Measurements from ENCODE around the gene CCDC33. TPM values are rescaled to one million over a fixed set of nuclear protein-coding genes. Genes with fewer than 3 reads are reported as not detected.

CCDC33 gene
- total RNA-seq, 4 donors from 2014 or later: not detected

GRCh38 chr15:74291101-74292071 lies 55.3 kb downstream of the CCDC33 start:
- no peak overlapping the region for H3K4me3 ChIP-seq
- WGBS, 2 donors: 9 to 12% methylated on average over 20 of the region's 20 CpGs
- H3K4me1 ChIP-seq: peaks cover 0 to 3% (median 0%) of the 10 kb centered on the region in 4 donors
- H3K36me3 ChIP-seq: no peaks in the 10 kb centered on the region
- H3K27ac ChIP-seq: no peak overlapping the region
- DNase-seq (ENCODE audit: low spot score in 2 of 2): peak; percentile 58 to 73
- no peak for TF ChIP-seq EP300 (IDR thresholded peaks at IDR 0.05)
- TF ChIP-seq, protein P1, sequence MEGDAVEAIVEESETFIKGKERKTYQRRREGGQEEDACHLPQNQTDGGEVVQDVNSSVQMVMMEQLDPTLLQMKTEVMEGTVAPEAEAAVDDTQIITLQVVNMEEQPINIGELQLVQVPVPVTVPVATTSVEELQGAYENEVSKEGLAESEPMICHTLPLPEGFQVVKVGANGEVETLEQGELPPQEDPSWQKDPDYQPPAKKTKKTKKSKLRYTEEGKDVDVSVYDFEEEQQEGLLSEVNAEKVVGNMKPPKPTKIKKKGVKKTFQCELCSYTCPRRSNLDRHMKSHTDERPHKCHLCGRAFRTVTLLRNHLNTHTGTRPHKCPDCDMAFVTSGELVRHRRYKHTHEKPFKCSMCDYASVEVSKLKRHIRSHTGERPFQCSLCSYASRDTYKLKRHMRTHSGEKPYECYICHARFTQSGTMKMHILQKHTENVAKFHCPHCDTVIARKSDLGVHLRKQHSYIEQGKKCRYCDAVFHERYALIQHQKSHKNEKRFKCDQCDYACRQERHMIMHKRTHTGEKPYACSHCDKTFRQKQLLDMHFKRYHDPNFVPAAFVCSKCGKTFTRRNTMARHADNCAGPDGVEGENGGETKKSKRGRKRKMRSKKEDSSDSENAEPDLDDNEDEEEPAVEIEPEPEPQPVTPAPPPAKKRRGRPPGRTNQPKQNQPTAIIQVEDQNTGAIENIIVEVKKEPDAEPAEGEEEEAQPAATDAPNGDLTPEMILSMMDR (IDR thresholded peaks at IDR 0.05): no peak
- no peak for TF ChIP-seq POLR2A (IDR thresholded peaks at IDR 0.05)
- no peaks in the 10 kb centered on the region for H3K27me3 ChIP-seq
- H3K9me3 ChIP-seq: no peaks in the 10 kb centered on the region

- TF ChIP-seq, protein P1 (IDR thresholded peaks at IDR 0.05): no peak
- no peak for TF ChIP-seq POLR2A (IDR thresholded peaks at IDR 0.05)
- TF ChIP-seq EP300 (IDR thresholded peaks at IDR 0.05): no peak
- DNase-seq (ENCODE audit: low spot score in 2 of 2): no peak
- Histone ChIP-seq H3K4me1 (peaks cover 0 to 3% (median 0%) of the 10 kb centered on the region in 4 donors), H3K27me3 (no peaks in the 10 kb centered on the region), H3K9me3 (no peaks in the 10 kb centered on the region), H3K4me3 (no peak overlapping the region), H3K27ac (no peak overlapping the region), H3K36me3 (no peaks in the 10 kb centered on the region)
- 77 to 80% methylated on average over 3 of the region's 3 CpGs for WGBS, 2 donors
Observed at GRCh38 chr15:74293021-74293810, 57.1 kb downstream of the CCDC33 start.

DNA sequence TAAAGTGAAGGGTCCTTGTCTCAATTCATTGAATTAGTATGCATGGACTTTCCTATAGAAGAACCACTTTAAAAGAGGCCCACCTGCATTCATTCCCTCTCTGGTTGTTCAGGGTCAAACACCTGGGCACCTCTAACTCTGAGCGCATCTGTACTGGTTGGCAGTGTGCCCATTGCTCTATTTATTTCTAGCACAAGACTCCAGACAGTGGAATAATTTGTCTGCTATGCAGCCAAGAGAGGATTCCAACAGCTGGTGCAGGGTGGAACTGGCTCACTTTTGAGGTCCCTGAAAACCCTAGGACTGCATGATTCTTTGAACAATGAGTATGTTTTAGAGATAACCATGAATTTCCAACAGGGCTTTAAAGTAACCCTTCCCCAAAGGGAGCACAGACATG lies 57.9 kb downstream of the CCDC33 start:
- no peaks in the 10 kb centered on the region for H3K36me3 ChIP-seq
- no peak overlapping the region for H3K4me3 ChIP-seq
- TF ChIP-seq, protein P1 (IDR thresholded peaks at IDR 0.05): no peak
- TF ChIP-seq POLR2A (IDR thresholded peaks at IDR 0.05): no peak
- TF ChIP-seq EP300 (IDR thresholded peaks at IDR 0.05): no peak
- no peak for DNase-seq (ENCODE audit: low spot score in 2 of 2)
- no peaks in the 10 kb centered on the region for H3K9me3 ChIP-seq
- WGBS, 2 donors: 69 to 86% methylated on average over 1 of the region's 1 CpG
- no peaks in the 10 kb centered on the region for H3K27me3 ChIP-seq
- H3K27ac ChIP-seq: no peak overlapping the region
- H3K4me1 ChIP-seq: peaks cover 0 to 3% (median 0%) of the 10 kb centered on the region in 4 donors

DNA sequence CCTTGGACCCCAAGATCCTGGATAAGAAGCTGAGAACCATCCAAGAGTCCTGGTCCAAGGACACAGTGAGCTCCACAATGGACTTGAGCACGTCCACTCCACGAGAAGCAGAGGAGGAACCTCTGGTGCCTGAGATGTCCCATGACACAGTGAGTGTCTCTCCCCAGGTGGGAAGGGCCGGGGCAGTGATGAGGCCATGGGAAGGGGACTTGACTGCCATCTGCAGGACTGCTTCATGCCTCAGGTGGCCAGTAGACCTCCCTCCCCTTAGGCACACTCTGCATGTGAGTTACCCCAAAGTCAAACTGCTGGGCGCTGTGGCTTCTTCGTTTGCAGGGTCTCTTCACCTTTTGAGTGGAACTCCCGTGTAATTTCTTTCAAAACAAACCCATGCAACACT lies 59.7 kb downstream of the CCDC33 start:
- WGBS, 2 donors: 53 to 57% methylated on average over 6 of the region's 6 CpGs
- Histone ChIP-seq H3K36me3 (no peaks in the 10 kb centered on the region), H3K27ac (no peak overlapping the region), H3K9me3 (no peaks in the 10 kb centered on the region), H3K27me3 (no peaks in the 10 kb centered on the region), H3K4me3 (no peak overlapping the region), H3K4me1 (peaks cover 0 to 3% (median 0%) of the 10 kb centered on the region in 4 donors)
- TF ChIP-seq, protein P1 (IDR thresholded peaks at IDR 0.05): no peak
- no peak for TF ChIP-seq EP300 (IDR thresholded peaks at IDR 0.05)
- no peak for TF ChIP-seq POLR2A (IDR thresholded peaks at IDR 0.05)
- DNase-seq (ENCODE audit: low spot score in 2 of 2): no peak
